ENCODE results near the gene ZNF138. TPM values are rescaled to one million over a fixed set of nuclear protein-coding genes. Genes with fewer than 3 reads are reported as not detected.

ZNF138 gene
- total RNA-seq (2021): 7.4 and 8.4 TPM in 2 replicates
- percentile 71 among the genes with signal in this experiment for Bru-seq, nascent RNA
- BruChase-seq, experiment 1, labeled RNA remaining after a 2-hour chase: percentile 74 among the genes with signal in this experiment
- BruChase-seq, experiment 2, labeled RNA remaining after a 6-hour chase: percentile 54 among the genes with signal in this experiment
- long read RNA-seq, partial matches to known transcripts: 0 of 6 reads
- long read RNA-seq, other reads (novel, unspliced or antisense): 1 of 6 reads

DNA sequence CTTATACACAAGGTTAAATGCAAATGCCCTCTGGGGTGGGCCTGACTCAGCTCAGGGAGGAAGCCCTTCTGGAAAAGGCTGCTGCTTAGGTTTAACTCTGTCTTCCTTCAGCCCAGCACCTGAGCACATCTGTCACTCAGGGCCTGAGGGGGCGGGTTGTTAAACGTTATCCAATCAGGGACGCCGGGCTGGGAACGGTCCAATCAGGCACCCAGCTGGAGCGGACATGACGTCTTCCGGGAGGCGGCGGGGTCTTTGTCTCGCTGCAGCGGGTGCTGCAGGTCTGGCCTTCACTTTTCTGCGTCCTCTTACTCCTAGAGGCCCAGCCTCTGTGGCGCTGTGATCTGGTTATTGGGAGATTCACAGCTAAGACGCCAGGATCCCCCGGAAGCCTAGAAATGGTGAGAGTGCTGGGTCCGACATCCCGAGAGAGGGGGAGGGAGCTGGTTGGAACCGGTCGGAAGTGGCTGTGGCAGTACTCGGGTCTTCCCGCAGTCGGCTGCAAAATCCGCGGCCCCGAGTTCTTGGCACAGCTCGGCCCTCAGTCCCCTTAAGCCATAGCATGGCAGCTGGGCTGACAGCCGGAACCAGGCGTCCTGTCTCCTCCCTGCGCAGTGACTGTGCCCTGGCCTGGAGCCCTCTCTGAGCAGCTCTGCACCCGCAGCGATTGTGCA lies at the start of gene ZNF138:
TSS of gene ZNF138 (plus strand) at position 258 of the 674 bp plus-strand sequence. CDS start at position 399, 141 bp downstream.
- no peaks in the 10 kb centered on the region for H3F3A ChIP-seq (ENCODE audit: insufficient read depth, low read depth)
- intact Hi-C loops (cut with micrococcal nuclease; ENCODE audit: unreplicated experiment): no loop called here
- TSS peak; percentile 53 for BruUV-seq (replicated peaks)

DNA sequence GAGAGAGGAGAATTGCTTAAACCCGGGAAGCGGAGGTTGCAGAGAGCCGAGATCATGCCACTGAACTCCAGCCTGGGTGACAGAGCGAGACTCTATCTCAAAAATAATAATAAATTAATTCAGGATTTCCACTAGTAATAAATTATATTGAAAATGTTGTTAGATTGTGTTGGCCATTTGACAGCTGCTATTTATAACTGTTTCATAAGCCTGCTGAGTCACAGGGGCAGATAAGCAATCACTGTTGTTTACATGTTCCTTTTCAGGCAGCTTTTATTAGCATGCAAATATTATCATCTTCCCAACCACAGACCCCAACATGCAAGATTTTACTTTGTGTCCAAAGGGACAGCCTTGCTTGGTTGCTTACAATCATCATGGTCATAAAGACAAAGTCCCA lies 49.5 kb upstream of the ZNF138 start:
- BruUV-seq (replicated peaks): no TSS peak
- Histone ChIP-seq H3K27me3 (ENCODE audit: insufficient read depth, low read depth) (no peaks in the 10 kb centered on the region), H3K27ac (no peak overlapping the region), H2AFZ (no peak overlapping the region), H3K9me3 (ENCODE audit: insufficient read depth, low read depth) (no peaks in the 10 kb centered on the region), H3F3A (ENCODE audit: insufficient read depth, low read depth) (no peaks in the 10 kb centered on the region), H3K36me3 (ENCODE audit: low read depth) (no peaks in the 10 kb centered on the region), H3K9me2 (ENCODE audit: insufficient read depth) (no peaks in the 10 kb centered on the region), H3K4me2 (no peak overlapping the region), H3K4me3 (no peak overlapping the region), H3K4me1 (replicated peaks; ENCODE audit: insufficient read depth) (no peaks in the 10 kb centered on the region), H4K20me1 (ENCODE audit: insufficient read depth) (no peaks in the 10 kb centered on the region), H3K79me2 (ENCODE audit: low read depth) (no peaks in the 10 kb centered on the region)
- intact Hi-C loops (cut with micrococcal nuclease; ENCODE audit: unreplicated experiment): no loop called here
- ChIA-PET POLR2A (ENCODE audit: unreplicated experiment) (no interaction called here), CTCF (no interaction called here)
- TF ChIP-seq EZH2 (IDR thresholded peaks at IDR 0.05; ENCODE audit: low read depth): no peak
- TF ChIP-seq, protein P1, sequence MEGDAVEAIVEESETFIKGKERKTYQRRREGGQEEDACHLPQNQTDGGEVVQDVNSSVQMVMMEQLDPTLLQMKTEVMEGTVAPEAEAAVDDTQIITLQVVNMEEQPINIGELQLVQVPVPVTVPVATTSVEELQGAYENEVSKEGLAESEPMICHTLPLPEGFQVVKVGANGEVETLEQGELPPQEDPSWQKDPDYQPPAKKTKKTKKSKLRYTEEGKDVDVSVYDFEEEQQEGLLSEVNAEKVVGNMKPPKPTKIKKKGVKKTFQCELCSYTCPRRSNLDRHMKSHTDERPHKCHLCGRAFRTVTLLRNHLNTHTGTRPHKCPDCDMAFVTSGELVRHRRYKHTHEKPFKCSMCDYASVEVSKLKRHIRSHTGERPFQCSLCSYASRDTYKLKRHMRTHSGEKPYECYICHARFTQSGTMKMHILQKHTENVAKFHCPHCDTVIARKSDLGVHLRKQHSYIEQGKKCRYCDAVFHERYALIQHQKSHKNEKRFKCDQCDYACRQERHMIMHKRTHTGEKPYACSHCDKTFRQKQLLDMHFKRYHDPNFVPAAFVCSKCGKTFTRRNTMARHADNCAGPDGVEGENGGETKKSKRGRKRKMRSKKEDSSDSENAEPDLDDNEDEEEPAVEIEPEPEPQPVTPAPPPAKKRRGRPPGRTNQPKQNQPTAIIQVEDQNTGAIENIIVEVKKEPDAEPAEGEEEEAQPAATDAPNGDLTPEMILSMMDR (conservative IDR thresholded peaks at IDR 0.05): no peak
- DNase-seq: no peak

More for the DNA sequence above, at the start of gene ZNF138:
- POLR2A ChIA-PET (ENCODE audit: unreplicated experiment): interaction anchor here (0.5 to 0.6 kb wide), 2 partner anchors 17 to 1006 kb away, joined by 3 to 10 read pairs; no protein-coding TSS in a partner anchor
- H3K27me3 ChIP-seq (ENCODE audit: insufficient read depth, low read depth): no peaks in the 10 kb centered on the region
- peak within 1 kb of the TSS; percentile 30; the same call in 1 of the 2 replicates for H3K27ac ChIP-seq
- peak; percentile 89 to 91 for DNase-seq
- TF ChIP-seq, protein P1 (conservative IDR thresholded peaks at IDR 0.05): no peak
- TF ChIP-seq EZH2 (IDR thresholded peaks at IDR 0.05; ENCODE audit: low read depth): no peak
- H2AFZ ChIP-seq: peak within 1 kb of the TSS; percentile 99
- peaks cover 3% of the 10 kb centered on the region; the same call in 1 of the 2 replicates for H3K36me3 ChIP-seq (ENCODE audit: low read depth)
- no peaks in the 10 kb centered on the region for H3K9me3 ChIP-seq (ENCODE audit: insufficient read depth, low read depth)
- no peaks in the 10 kb centered on the region for H3K9me2 ChIP-seq (ENCODE audit: insufficient read depth)
- peaks cover 18% of the 10 kb centered on the region for H3K79me2 ChIP-seq (ENCODE audit: low read depth)
- CTCF ChIA-PET: no interaction called here
- peak within 1 kb of the TSS; percentile 87 for H3K4me3 ChIP-seq
- peaks cover 9% of the 10 kb centered on the region; the same call in 1 of the 2 replicates for H3K4me1 ChIP-seq (replicated peaks; ENCODE audit: insufficient read depth)
- H3K4me2 ChIP-seq: peak within 1 kb of the TSS; percentile 89
- H4K20me1 ChIP-seq (ENCODE audit: insufficient read depth): no peaks in the 10 kb centered on the region

DNA sequence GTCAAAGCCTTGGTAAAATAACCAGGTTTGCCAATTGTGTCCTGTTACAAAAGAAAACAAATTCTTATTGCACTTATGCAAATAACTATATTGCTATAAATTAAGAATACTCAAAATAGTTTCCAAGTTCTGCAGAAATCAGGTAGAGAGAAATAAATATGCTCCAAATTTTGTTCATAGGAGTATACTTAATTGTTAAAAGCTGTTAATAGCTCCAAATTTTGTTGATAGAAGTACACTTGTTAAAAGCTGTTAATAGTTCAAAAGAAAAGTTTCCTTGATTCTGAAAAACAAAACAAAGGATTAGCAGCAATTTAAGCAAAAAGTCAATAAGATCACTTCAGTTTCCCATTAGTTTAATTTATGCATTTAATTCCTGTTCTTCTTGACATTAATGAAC lies 46.4 kb upstream of the ZNF138 start:
- intact Hi-C loops (cut with micrococcal nuclease; ENCODE audit: unreplicated experiment): no loop called here
- Histone ChIP-seq H3K9me3 (ENCODE audit: insufficient read depth, low read depth) (no peaks in the 10 kb centered on the region), H3K4me3 (no peak overlapping the region), H3K27me3 (ENCODE audit: insufficient read depth, low read depth) (no peaks in the 10 kb centered on the region), H3K9me2 (ENCODE audit: insufficient read depth) (no peaks in the 10 kb centered on the region), H3K4me1 (replicated peaks; ENCODE audit: insufficient read depth) (no peaks in the 10 kb centered on the region), H3K36me3 (ENCODE audit: low read depth) (no peaks in the 10 kb centered on the region), H2AFZ (no peak overlapping the region), H3K4me2 (no peak overlapping the region), H4K20me1 (ENCODE audit: insufficient read depth) (no peaks in the 10 kb centered on the region), H3F3A (ENCODE audit: insufficient read depth, low read depth) (no peaks in the 10 kb centered on the region), H3K27ac (no peak overlapping the region), H3K79me2 (ENCODE audit: low read depth) (no peaks in the 10 kb centered on the region)
- ChIA-PET CTCF (no interaction called here), POLR2A (ENCODE audit: unreplicated experiment) (no interaction called here)
- DNase-seq: no peak
- no TSS peak for BruUV-seq (replicated peaks)
- TF ChIP-seq, protein P1 (conservative IDR thresholded peaks at IDR 0.05): no peak
- no peak for TF ChIP-seq EZH2 (IDR thresholded peaks at IDR 0.05; ENCODE audit: low read depth)
